GM13977 (cell line): ENCODE results near the gene GAST.

Experiments used
- DNase-seq: peaks from one replicate; pipeline ENCODE4 v3.0.0; 2012; ENCODE audit warnings: low spot score
- CTCF ChIP-seq: IDR thresholded peaks from 2 replicates; pipeline ENCODE4 v1.5.1; 2012; ENCODE audit warnings: mild to moderate bottlenecking, control low read depth; ENCODE audit not compliant: insufficient read depth; ENCODE audit errors: extremely low read depth, missing control alignments
- in situ Hi-C: fragments of 300-500 bp; cut with MboI; formaldehyde crosslinking; loops from one replicate; pipeline ENCODE4 v1.12.0; 2022; ENCODE audit warnings: low sequenced_read_pairs, low pct_unique_long_range_greater_than_20kb, mixed read lengths, inconsistent platforms; ENCODE audit not compliant: unreplicated experiment

GAST gene

GRCh38 chr17:41689497-41690299 is 22.4 kb upstream of the GAST start:
- TF ChIP-seq CTCF, result peak; percentile 52
- DNase-seq, result no peak
- in situ Hi-C loops, result no loop called here

- no peak for DNase-seq
- in situ Hi-C loops, result no loop called here
- TF ChIP-seq CTCF, result no peak
Measured at GRCh38 chr17:41690497-41690896, 21.6 kb upstream of the GAST start.

- no peak for DNase-seq
- no peak for TF ChIP-seq CTCF
- in situ Hi-C loops, result no loop called here
Measured at GRCh38 chr17:41691031-41691777, 20.9 kb upstream of the GAST start.

- in situ Hi-C loops, result no loop called here
- DNase-seq, result no peak
- no peak for TF ChIP-seq CTCF
Measured at GRCh38 chr17:41692722-41693521, 19.2 kb upstream of the GAST start.

- TF ChIP-seq CTCF, result no peak
- in situ Hi-C loops, result no loop called here
- DNase-seq, result no peak
Measured at GRCh38 chr17:41695134-41695661, 16.9 kb upstream of the GAST start.
